Thyroid gland (tissue), 4 donors: ENCODE measurements around the gene PDE1C.

Experiments
- CTCF ChIP-seq, 6 experiments: fragments of 200-600 bp in 3 of 6; fragments of 450-650 bp in 3 of 6; sonication (generic) in 3 of 6; IDR thresholded peaks; one replicate each; pipeline ENCODE4 v1.5.1; 2016 to 2019; ENCODE audit warnings: antibody characterized with exemption in 6 of 6, mild to moderate bottlenecking in 2 of 6, inconsistent platforms in 1 of 6, moderate library complexity in 1 of 6
- POLR2A ChIP-seq, 2 donors: fragments of 450-650 bp; IDR thresholded peaks; one replicate each; pipeline ENCODE4 v1.6.1; 2017; ENCODE audit warnings: antibody characterized with exemption in 2 of 2, mild to moderate bottlenecking in 2 of 2, moderate library complexity in 1 of 2

GRCh38 chr7:31938650-31939049 lies 131.6 kb downstream of the PDE1C start:
- TF ChIP-seq CTCF (IDR thresholded peaks at IDR 0.05) (no peak), POLR2A (IDR thresholded peaks at IDR 0.05) (no peak)
